ENCODE data around the gene ASTN1. TPM values are rescaled to one million over a fixed set of nuclear protein-coding genes. Genes with fewer than 3 reads are reported as not detected.

The ASTN1 gene
- total RNA-seq, 1 donor from 2014 or later: not detected

GRCh38 chr1:177067752-177068410 is 96.6 kb downstream of the ASTN1 start:
- no peak for FAIRE-seq
- no peaks in the 10 kb centered on the region for H3K36me3 ChIP-seq (ENCODE audit: control insufficient read depth, insufficient read depth, low read length)
- no peak for TF ChIP-seq CTCF (IDR thresholded peaks at IDR 0.05; ENCODE audit: insufficient read depth, low read length, severe bottlenecking)
- H3K4me3 ChIP-seq (ENCODE audit: low read depth, low read length): no peak overlapping the region
- no peak for DNase-seq (ENCODE audit: low read depth)
- no peaks in the 10 kb centered on the region for H3K27me3 ChIP-seq (ENCODE audit: control insufficient read depth, insufficient read depth, low read length)

- FAIRE-seq: no peak
- no peak for TF ChIP-seq CTCF (IDR thresholded peaks at IDR 0.05; ENCODE audit: insufficient read depth, low read length, severe bottlenecking)
- no peak for DNase-seq (ENCODE audit: low read depth)
- H3K27me3 ChIP-seq (ENCODE audit: control insufficient read depth, insufficient read depth, low read length): no peaks in the 10 kb centered on the region
- no peaks in the 10 kb centered on the region for H3K36me3 ChIP-seq (ENCODE audit: control insufficient read depth, insufficient read depth, low read length)
- H3K4me3 ChIP-seq (ENCODE audit: low read depth, low read length): no peak overlapping the region
Observed at GRCh38 chr1:177065430-177065829, 99.1 kb downstream of the ASTN1 start.

GRCh38 chr1:177063648-177064047 is 100.9 kb downstream of the ASTN1 start:
- Histone ChIP-seq H3K4me3 (ENCODE audit: low read depth, low read length) (no peak overlapping the region), H3K36me3 (ENCODE audit: control insufficient read depth, insufficient read depth, low read length) (no peaks in the 10 kb centered on the region), H3K27me3 (ENCODE audit: control insufficient read depth, insufficient read depth, low read length) (no peaks in the 10 kb centered on the region)
- no peak for TF ChIP-seq CTCF (IDR thresholded peaks at IDR 0.05; ENCODE audit: insufficient read depth, low read length, severe bottlenecking)
- DNase-seq (ENCODE audit: low read depth) (no peak), FAIRE-seq (no peak)

- DNase-seq (ENCODE audit: low read depth): no peak
- FAIRE-seq: no peak
- Histone ChIP-seq H3K36me3 (ENCODE audit: control insufficient read depth, insufficient read depth, low read length) (no peaks in the 10 kb centered on the region), H3K4me3 (ENCODE audit: low read depth, low read length) (no peak overlapping the region), H3K27me3 (ENCODE audit: control insufficient read depth, insufficient read depth, low read length) (no peaks in the 10 kb centered on the region)
- no peak for TF ChIP-seq CTCF (IDR thresholded peaks at IDR 0.05; ENCODE audit: insufficient read depth, low read length, severe bottlenecking)
Observed at GRCh38 chr1:177054542-177054941, 110.0 kb downstream of the ASTN1 start.

GRCh38 chr1:177053648-177054047 is 110.9 kb downstream of the ASTN1 start:
- no peak overlapping the region for H3K4me3 ChIP-seq (ENCODE audit: low read depth, low read length)
- TF ChIP-seq CTCF (IDR thresholded peaks at IDR 0.05; ENCODE audit: insufficient read depth, low read length, severe bottlenecking): no peak
- no peaks in the 10 kb centered on the region for H3K36me3 ChIP-seq (ENCODE audit: control insufficient read depth, insufficient read depth, low read length)
- DNase-seq (ENCODE audit: low read depth): no peak
- FAIRE-seq: no peak
- H3K27me3 ChIP-seq (ENCODE audit: control insufficient read depth, insufficient read depth, low read length): no peaks in the 10 kb centered on the region

Measured in bronchial epithelial cell (primary cell).